SU-DHL-6 (cell line): ENCODE results near the gene KIF15.

ENCODE experiments used
- CTCF ChIP-seq: fragments of 200-600 bp; sonication (generic); IDR thresholded peaks from one replicate; pipeline ENCODE4 v1.5.1; 2017; ENCODE audit warnings: antibody characterized with exemption, mild to moderate bottlenecking, low read length, moderate library complexity; ENCODE audit not compliant: insufficient read depth, poor library complexity, severe bottlenecking
- EZH2phosphoT487 ChIP-seq: fragments of 200-600 bp; sonication (generic), shearing (Covaris generic); conservative IDR thresholded peaks from 2 replicates; pipeline ENCODE4 v1.6.1; 2018; ENCODE audit warnings: mild to moderate bottlenecking, antibody characterized with exemption, low read length, moderate library complexity, mixed read lengths

GRCh38 chr3:44880284-44880683, 118.7 kb downstream of the KIF15 start:
- TF ChIP-seq CTCF: no peak
- TF ChIP-seq EZH2phosphoT487: no peak
